MM.1S (cell line): ENCODE results near the gene MGST3.
A peak's percentile ranks its signal among the peaks of the same experiment; 100 is the strongest.

Source experiments
- DNase-seq: peaks from one replicate; pipeline ENCODE4 v3.0.0-alpha.2; 2015
- H2AFZ ChIP-seq: fragments of 300-600 bp; sonication (generic); 2 replicates; pipeline ENCODE4 v1.6.0; 2016; ENCODE audit warnings: antibody characterized with exemption, low read length
- H3F3A ChIP-seq: fragments of 300-600 bp; sonication (generic); 2 replicates; pipeline ENCODE4 v1.6.1; 2016; ENCODE audit warnings: mild to moderate bottlenecking, antibody characterized with exemption, low read length, moderate library complexity, mixed read lengths; ENCODE audit not compliant: insufficient read depth
- H3K27ac ChIP-seq: fragments of 300-600 bp; sonication (generic); 2 replicates; pipeline ENCODE4 v1.5.1; 2016; ENCODE audit warnings: mild to moderate bottlenecking, low read length
- H3K27me3 ChIP-seq: fragments of 300-600 bp; sonication (generic); replicated peaks from 2 replicates; pipeline ENCODE4 v1.6.0; 2016; ENCODE audit warnings: low read length; ENCODE audit not compliant: insufficient read depth
- H3K36me3 ChIP-seq: fragments of 300-600 bp; sonication (generic); replicated peaks from 2 replicates; pipeline ENCODE4 v1.6.1; 2016; ENCODE audit warnings: mild to moderate bottlenecking, low read length, mixed read lengths; ENCODE audit not compliant: insufficient read depth
- H3K4me1 ChIP-seq: fragments of 300-600 bp; sonication (generic); 2 replicates; pipeline ENCODE4 v1.6.1; 2016; ENCODE audit warnings: low read length, mixed read lengths
- H3K4me2 ChIP-seq: fragments of 300-600 bp; sonication (generic); 2 replicates; pipeline ENCODE4 v1.6.0; 2016; ENCODE audit warnings: low read depth, low read length
- H3K4me3 ChIP-seq: fragments of 300-600 bp; sonication (generic); 2 replicates; pipeline ENCODE4 v1.5.1; 2016; ENCODE audit warnings: low read length, mixed read lengths
- H3K79me2 ChIP-seq: fragments of 300-600 bp; sonication (generic); 2 replicates; pipeline ENCODE4 v1.6.1; 2016; ENCODE audit warnings: mixed run types, low read length, mixed read lengths
- H3K9ac ChIP-seq: fragments of 300-600 bp; sonication (generic); 2 replicates; pipeline ENCODE4 v1.6.1; 2016; ENCODE audit warnings: low read length, mixed read lengths
- H3K9me2 ChIP-seq: fragments of 300-600 bp; sonication (generic); replicated peaks from 2 replicates; pipeline ENCODE4 v1.6.1; 2016; ENCODE audit warnings: mild to moderate bottlenecking, low read length, mixed read lengths; ENCODE audit not compliant: insufficient read depth
- H3K9me3 ChIP-seq: fragments of 300-600 bp; sonication (generic); replicated peaks from 2 replicates; pipeline ENCODE4 v1.6.1; 2016; ENCODE audit warnings: mild to moderate bottlenecking, low read length, mixed read lengths; ENCODE audit not compliant: insufficient read depth
- H4K20me1 ChIP-seq: fragments of 300-600 bp; sonication (generic); 2 replicates; pipeline ENCODE4 v1.6.1; 2016; ENCODE audit warnings: mild to moderate bottlenecking, low read length, moderate library complexity, mixed read lengths; ENCODE audit not compliant: insufficient read depth
- CTCF ChIP-seq: fragments of 300-600 bp; sonication (generic); IDR thresholded peaks from 2 replicates; pipeline ENCODE4 v1.5.1; 2016; ENCODE audit warnings: antibody characterized with exemption, low read length, mixed read lengths
- EZH2 ChIP-seq: fragments of 300-600 bp; sonication (generic); optimal IDR thresholded peaks from 2 replicates; pipeline ENCODE3; 2017; ENCODE audit warnings: low read depth, mild to moderate bottlenecking, antibody characterized with exemption, low read length, mixed read lengths
- EZH2phosphoT487 ChIP-seq: fragments of 300-600 bp; sonication (generic); IDR thresholded peaks from 2 replicates; pipeline ENCODE4 v1.6.1; 2018; ENCODE audit warnings: antibody characterized with exemption, low read length

MGST3 gene

GRCh38 chr1:165688046-165688445, 57.0 kb downstream of the MGST3 start:
- TF ChIP-seq EZH2phosphoT487 (no peak), EZH2 (no peak), CTCF (no peak)
- Histone ChIP-seq H3K27me3 (no peaks in the 10 kb centered on the region), H3K9me2 (no peaks in the 10 kb centered on the region), H3K4me1 (no peaks in the 10 kb centered on the region), H3K9ac (no peak overlapping the region), H3K27ac (no peak overlapping the region), H4K20me1 (no peaks in the 10 kb centered on the region), H3K4me3 (no peak overlapping the region), H3K4me2 (no peak overlapping the region), H3K79me2 (peaks cover 79% of the 10 kb centered on the region), H3F3A (no peaks in the 10 kb centered on the region), H3K9me3 (no peaks in the 10 kb centered on the region), H3K36me3 (peaks cover 5% of the 10 kb centered on the region; the same call in 1 of the 2 replicates), H2AFZ (no peak overlapping the region)
- DNase-seq, result no peak

GRCh38 chr1:165695031-165695430, 64.0 kb downstream of the MGST3 start:
- Histone ChIP-seq H3K9me2 (no peaks in the 10 kb centered on the region), H2AFZ (no peak overlapping the region), H3K36me3 (peaks cover 4% of the 10 kb centered on the region; the same call in 1 of the 2 replicates), H3K9me3 (no peaks in the 10 kb centered on the region), H3K4me1 (peaks cover 10% of the 10 kb centered on the region), H3K27ac (no peak overlapping the region), H3K4me3 (no peak overlapping the region), H3K79me2 (peaks cover 56% of the 10 kb centered on the region), H4K20me1 (no peaks in the 10 kb centered on the region), H3K4me2 (no peak overlapping the region), H3K27me3 (no peaks in the 10 kb centered on the region), H3K9ac (no peak overlapping the region), H3F3A (peaks cover 17% of the 10 kb centered on the region)
- TF ChIP-seq EZH2phosphoT487 (no peak), EZH2 (no peak), CTCF (no peak)
- DNase-seq, result no peak

GRCh38 chr1:165696625-165697100, 65.6 kb downstream of the MGST3 start:
- TF ChIP-seq EZH2phosphoT487, result no peak
- no peak for TF ChIP-seq EZH2
- TF ChIP-seq CTCF, result no peak
- Histone ChIP-seq H3K27me3 (no peaks in the 10 kb centered on the region), H4K20me1 (no peaks in the 10 kb centered on the region), H2AFZ (no peak overlapping the region), H3K4me2 (peak overlapping the region; percentile 56), H3K9ac (no peak overlapping the region), H3K36me3 (peaks cover 4% of the 10 kb centered on the region; the same call in 1 of the 2 replicates), H3K4me1 (peaks cover 10% of the 10 kb centered on the region), H3F3A (peaks cover 17% of the 10 kb centered on the region), H3K9me3 (no peaks in the 10 kb centered on the region), H3K9me2 (no peaks in the 10 kb centered on the region), H3K27ac (no peak overlapping the region), H3K79me2 (peaks cover 41% of the 10 kb centered on the region), H3K4me3 (no peak overlapping the region; the same call in 1 of the 2 replicates)
- no peak for DNase-seq
